NCI-H510A treated with DMSO at 0.1 percent for 48 hours (cell line): ENCODE results near the gene GP1BB.

Experiments used
- DNase-seq: peaks from one replicate; lab custom pipeline; 2025; lab: John Stamatoyannopoulos, UW

GP1BB gene

GRCh38 chr22:19766511-19767426, 43.4 kb downstream of the GP1BB start:
- DNase-seq: no peak

- DNase-seq: no peak
Observed at GRCh38 chr22:19767427-19768341, 44.3 kb downstream of the GP1BB start.

- no peak for DNase-seq
Observed at GRCh38 chr22:19769393-19769715, 46.0 kb downstream of the GP1BB start.

GRCh38 chr22:19770349-19771220, 47.2 kb downstream of the GP1BB start:
- DNase-seq: no peak

GRCh38 chr22:19772422-19772672, 49.0 kb downstream of the GP1BB start:
- no peak for DNase-seq

GRCh38 chr22:19772673-19773469, 49.5 kb downstream of the GP1BB start:
- no peak for DNase-seq

GRCh38 chr22:19773470-19774040, 50.2 kb downstream of the GP1BB start:
- no peak for DNase-seq
